Panc1 (cell line): ENCODE data around the gene CCDC154. TPM values are rescaled to one million over a fixed set of nuclear protein-coding genes. Genes with fewer than 3 reads are reported as not detected.

Experiments used
- ATAC-seq: fragments of 200-7000 bp; cut with Tn5 transposase; 2 replicates; pipeline ENCODE4 v1.9.1; 2020; ENCODE audit warnings: mild to moderate bottlenecking, moderate library complexity
- BruUV-seq: library from RNA; stranded (reverse); fragments of 400-500 nt; replicated peaks from 2 replicates; lab custom pipeline; 2021; lab: Mats Ljungman, UMichigan
- CTCF ChIA-PET: fragments of 300-600 bp; sonication (Branson Sonifier 250); formaldehyde crosslinking; loops from one replicate; lab custom pipeline; 2022; ENCODE audit warnings: antibody characterized with exemption; lab: Charles Lee
- POLR2A ChIA-PET: fragments of 300-600 bp; sonication (Branson Sonifier 250); formaldehyde crosslinking; loops from one replicate; lab custom pipeline; 2022; ENCODE audit warnings: antibody characterized with exemption; lab: Charles Lee
- DNase-seq: peaks from one replicate; pipeline ENCODE4 v3.0.0-alpha.2; 2010; ENCODE audit warnings: low read depth, low spot score
- H3K27ac ChIP-seq: 2 replicates; pipeline ENCODE4 v1.5.1; 2011; ENCODE audit warnings: mild to moderate bottlenecking, low read length, inconsistent platforms
- H3K27me3 ChIP-seq: fragments of 200-500 bp; sonication (Bioruptor generic); 2 replicates; pipeline ENCODE4 v1.6.0; 2014; ENCODE audit warnings: low read length, inconsistent platforms; ENCODE audit not compliant: control insufficient read depth, insufficient read depth
- H3K36me3 ChIP-seq: fragments of 200-500 bp; sonication (Bioruptor generic); 2 replicates; pipeline ENCODE4 v1.5.1; 2014; ENCODE audit warnings: inconsistent platforms, mild to moderate bottlenecking, low read length, moderate library complexity; ENCODE audit not compliant: control insufficient read depth, insufficient read depth
- H3K4me1 ChIP-seq: 2 replicates; pipeline ENCODE4 v1.5.1; 2011; ENCODE audit warnings: inconsistent platforms, mild to moderate bottlenecking, low read length, moderate library complexity; ENCODE audit not compliant: control insufficient read depth, insufficient read depth
- H3K4me3 ChIP-seq, 2 experiments: 2 replicates each; pipeline ENCODE4 v1.5.1; 2011 to 2012; ENCODE audit warnings: low read depth in 2 of 2, low read length in 2 of 2, mild to moderate bottlenecking in 2 of 2, inconsistent platforms in 1 of 2, moderate library complexity in 1 of 2
- H3K9me3 ChIP-seq: fragments of 200-500 bp; sonication (Bioruptor generic); 2 replicates; pipeline ENCODE4 v1.5.1; 2014; ENCODE audit warnings: low read depth, mild to moderate bottlenecking, inconsistent platforms, low read length, moderate library complexity; ENCODE audit not compliant: control insufficient read depth, insufficient read depth
- POLR2AphosphoS5 ChIP-seq: IDR thresholded peaks from 2 replicates; pipeline ENCODE4 v1.6.1; 2012; ENCODE audit warnings: mild to moderate bottlenecking, low read depth, low read length, moderate library complexity
- SIN3A ChIP-seq: IDR thresholded peaks from 2 replicates; pipeline ENCODE4 v1.6.1; 2012; ENCODE audit warnings: low read depth, mild to moderate bottlenecking, low read length, moderate library complexity, borderline replicate concordance; ENCODE audit not compliant: insufficient read depth
- TCF7L2 ChIP-seq: IDR thresholded peaks from 2 replicates; pipeline ENCODE4 v1.6.1; 2011; ENCODE audit warnings: mild to moderate bottlenecking, low read depth, low read length, inconsistent platforms
- in situ Hi-C: cut with HindIII; loops from 2 replicates; pipeline ENCODE4 v1.10.0; 2016; ENCODE audit warnings: low sequenced_read_pairs, low pct_unique_long_range_greater_than_20kb
- intact Hi-C: fragments of 100-400 bp; cut with micrococcal nuclease; formaldehyde crosslinking; loops from one replicate; pipeline ENCODE4 v1.10.0; 2022; ENCODE audit not compliant: unreplicated experiment
- total RNA-seq: library from RNA; stranded (reverse); gene quantifications from one replicate; pipeline ENCODE4 v1.2.1, GENCODE V29; 2021; ENCODE audit not compliant: unreplicated experiment
- TF ChIP-seq, protein P1 (sequence below): fragments of 450-650 bp; IDR thresholded peaks from 2 replicates; pipeline ENCODE4 v1.5.1; 2017; ENCODE audit warnings: mild to moderate bottlenecking
- TF ChIP-seq, protein P2 (sequence below), 2 experiments: IDR thresholded peaks; 2 replicates each; pipeline ENCODE4 v1.6.1; 2011 to 2012; ENCODE audit warnings: low read depth in 2 of 2, control low read depth in 1 of 2, low read length in 1 of 2, mild to moderate bottlenecking in 1 of 2, moderate library complexity in 1 of 2; ENCODE audit not compliant: insufficient read depth in 1 of 2

CCDC154 gene
- total RNA-seq, 1 experiment from 2014 or later, result 2.0 TPM

DNA sequence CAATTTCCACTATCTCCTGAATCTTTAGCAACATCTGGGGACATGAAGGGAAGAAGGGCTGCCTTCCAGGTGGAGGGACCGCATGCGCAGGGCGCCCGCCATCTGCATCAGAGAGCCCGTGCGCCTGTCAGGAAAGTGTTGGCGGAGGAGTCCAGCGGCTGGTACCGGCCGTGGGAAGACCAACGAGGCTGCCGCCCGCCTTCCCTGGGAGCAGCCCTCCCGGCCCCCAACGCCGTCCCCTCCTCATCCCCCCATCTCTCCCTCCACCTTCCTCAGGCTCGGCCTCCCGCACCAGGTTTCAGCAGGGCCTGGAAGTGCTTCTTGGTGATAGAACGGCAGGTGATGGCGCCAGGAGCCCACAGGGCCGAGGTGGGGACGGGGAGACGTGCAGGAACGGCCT, 21.7 kb upstream of the CCDC154 start:
- Histone ChIP-seq H3K4me1 (peaks cover 7% of the 10 kb centered on the region; the same call in 1 of the 2 replicates), H3K27ac (no peak overlapping the region), H3K9me3 (no peaks in the 10 kb centered on the region), H3K36me3 (no peaks in the 10 kb centered on the region), H3K27me3 (no peaks in the 10 kb centered on the region), H3K4me3 (no peak overlapping the region)
- DNase-seq (no peak), ATAC-seq (no peak)
- intact Hi-C loops, result no loop called here
- CTCF ChIA-PET, result interaction anchor here (0.6 kb wide), 1 partner anchor 189 kb away, joined by 7 read pairs; no protein-coding TSS in a partner anchor
- no TSS peak for BruUV-seq
- TF ChIP-seq SIN3A, result no peak
- TF ChIP-seq, protein P1, sequence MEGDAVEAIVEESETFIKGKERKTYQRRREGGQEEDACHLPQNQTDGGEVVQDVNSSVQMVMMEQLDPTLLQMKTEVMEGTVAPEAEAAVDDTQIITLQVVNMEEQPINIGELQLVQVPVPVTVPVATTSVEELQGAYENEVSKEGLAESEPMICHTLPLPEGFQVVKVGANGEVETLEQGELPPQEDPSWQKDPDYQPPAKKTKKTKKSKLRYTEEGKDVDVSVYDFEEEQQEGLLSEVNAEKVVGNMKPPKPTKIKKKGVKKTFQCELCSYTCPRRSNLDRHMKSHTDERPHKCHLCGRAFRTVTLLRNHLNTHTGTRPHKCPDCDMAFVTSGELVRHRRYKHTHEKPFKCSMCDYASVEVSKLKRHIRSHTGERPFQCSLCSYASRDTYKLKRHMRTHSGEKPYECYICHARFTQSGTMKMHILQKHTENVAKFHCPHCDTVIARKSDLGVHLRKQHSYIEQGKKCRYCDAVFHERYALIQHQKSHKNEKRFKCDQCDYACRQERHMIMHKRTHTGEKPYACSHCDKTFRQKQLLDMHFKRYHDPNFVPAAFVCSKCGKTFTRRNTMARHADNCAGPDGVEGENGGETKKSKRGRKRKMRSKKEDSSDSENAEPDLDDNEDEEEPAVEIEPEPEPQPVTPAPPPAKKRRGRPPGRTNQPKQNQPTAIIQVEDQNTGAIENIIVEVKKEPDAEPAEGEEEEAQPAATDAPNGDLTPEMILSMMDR, result no peak
- no peak for TF ChIP-seq POLR2AphosphoS5
- TF ChIP-seq TCF7L2, result no peak
- TF ChIP-seq, protein P2, sequence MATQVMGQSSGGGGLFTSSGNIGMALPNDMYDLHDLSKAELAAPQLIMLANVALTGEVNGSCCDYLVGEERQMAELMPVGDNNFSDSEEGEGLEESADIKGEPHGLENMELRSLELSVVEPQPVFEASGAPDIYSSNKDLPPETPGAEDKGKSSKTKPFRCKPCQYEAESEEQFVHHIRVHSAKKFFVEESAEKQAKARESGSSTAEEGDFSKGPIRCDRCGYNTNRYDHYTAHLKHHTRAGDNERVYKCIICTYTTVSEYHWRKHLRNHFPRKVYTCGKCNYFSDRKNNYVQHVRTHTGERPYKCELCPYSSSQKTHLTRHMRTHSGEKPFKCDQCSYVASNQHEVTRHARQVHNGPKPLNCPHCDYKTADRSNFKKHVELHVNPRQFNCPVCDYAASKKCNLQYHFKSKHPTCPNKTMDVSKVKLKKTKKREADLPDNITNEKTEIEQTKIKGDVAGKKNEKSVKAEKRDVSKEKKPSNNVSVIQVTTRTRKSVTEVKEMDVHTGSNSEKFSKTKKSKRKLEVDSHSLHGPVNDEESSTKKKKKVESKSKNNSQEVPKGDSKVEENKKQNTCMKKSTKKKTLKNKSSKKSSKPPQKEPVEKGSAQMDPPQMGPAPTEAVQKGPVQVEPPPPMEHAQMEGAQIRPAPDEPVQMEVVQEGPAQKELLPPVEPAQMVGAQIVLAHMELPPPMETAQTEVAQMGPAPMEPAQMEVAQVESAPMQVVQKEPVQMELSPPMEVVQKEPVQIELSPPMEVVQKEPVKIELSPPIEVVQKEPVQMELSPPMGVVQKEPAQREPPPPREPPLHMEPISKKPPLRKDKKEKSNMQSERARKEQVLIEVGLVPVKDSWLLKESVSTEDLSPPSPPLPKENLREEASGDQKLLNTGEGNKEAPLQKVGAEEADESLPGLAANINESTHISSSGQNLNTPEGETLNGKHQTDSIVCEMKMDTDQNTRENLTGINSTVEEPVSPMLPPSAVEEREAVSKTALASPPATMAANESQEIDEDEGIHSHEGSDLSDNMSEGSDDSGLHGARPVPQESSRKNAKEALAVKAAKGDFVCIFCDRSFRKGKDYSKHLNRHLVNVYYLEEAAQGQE (IDR thresholded peaks at IDR 0.05; ENCODE audit: insufficient read depth in 1 of 2, low read depth in 2 of 2, low read length in 1 of 2), result no peak
- POLR2A ChIA-PET, result no interaction called here
- in situ Hi-C loops, result no loop called here

DNA sequence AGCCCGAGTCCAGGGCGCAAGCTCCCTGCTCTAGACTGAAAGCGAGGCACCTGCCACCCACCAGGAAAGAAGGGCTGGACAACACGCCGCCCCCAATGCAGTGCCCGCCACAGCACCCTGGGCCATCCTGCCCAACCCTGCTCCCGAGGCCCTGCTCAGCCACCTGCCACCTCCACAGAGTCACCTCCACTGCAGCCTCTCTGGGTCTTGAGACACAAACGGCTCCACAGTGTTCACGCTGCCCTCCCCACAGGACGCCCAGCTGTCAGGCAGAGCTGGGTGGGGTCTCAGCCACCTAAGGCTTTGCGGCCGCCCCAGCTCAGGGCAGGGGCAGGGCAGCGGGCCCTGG, 21.2 kb upstream of the CCDC154 start:
- peaks cover 7% of the 10 kb centered on the region; the same call in 1 of the 2 replicates for H3K4me1 ChIP-seq
- intact Hi-C loops (no loop called here), in situ Hi-C loops (no loop called here)
- no peaks in the 10 kb centered on the region for H3K27me3 ChIP-seq
- no peaks in the 10 kb centered on the region for H3K9me3 ChIP-seq
- ATAC-seq (no peak), DNase-seq (no peak)
- TF ChIP-seq POLR2AphosphoS5 (no peak), TCF7L2 (no peak), SIN3A (no peak)
- TF ChIP-seq, protein P2 (IDR thresholded peaks at IDR 0.05; ENCODE audit: insufficient read depth in 1 of 2, low read depth in 2 of 2, low read length in 1 of 2), result no peak
- TF ChIP-seq, protein P1, result no peak
- BruUV-seq, result no TSS peak
- ChIA-PET POLR2A (no interaction called here), CTCF (no interaction called here)
- H3K27ac ChIP-seq, result no peak overlapping the region
- no peaks in the 10 kb centered on the region for H3K36me3 ChIP-seq
- no peak overlapping the region for H3K4me3 ChIP-seq
